ENCODE results near the gene DGKZ.

DGKZ gene

GRCh38 chr11:46364056-46364455, 16.8 kb downstream of the DGKZ start:
- Histone ChIP-seq H3K27me3 (replicated peaks in 2 of 5; ENCODE audit: control insufficient read depth in 4 of 5, insufficient read depth in 5 of 5, low read length in 4 of 5) (no peaks in the 10 kb centered on the region), H3K27ac (ENCODE audit: insufficient read depth in 1 of 2, low read depth in 1 of 2, low read length in 2 of 2, poor library complexity in 1 of 2, severe bottlenecking in 2 of 2) (peak overlapping the region in 1 of 2 experiments; percentile 94), H3K36me3 (ENCODE audit: control insufficient read depth in 4 of 4, insufficient read depth in 4 of 4, low read length in 3 of 4) (peaks cover 3 to 57% (median 31%) of the 10 kb centered on the region in 4 experiments), H3K4me3 (ENCODE audit: control insufficient read depth in 1 of 7, extremely low read depth in 1 of 7, insufficient read depth in 4 of 7, low read depth in 2 of 7, low read length in 6 of 7) (no peak overlapping the region), H3K4me1 (ENCODE audit: control extremely low read depth in 1 of 4, control insufficient read depth in 4 of 4, insufficient read depth in 4 of 4, low read length in 3 of 4) (peaks cover 2 to 61% (median 53%) of the 10 kb centered on the region in 4 experiments), H3K9me3 (ENCODE audit: control extremely low read depth in 1 of 5, control insufficient read depth in 4 of 5, insufficient read depth in 2 of 5, low read depth in 1 of 5, low read length in 4 of 5) (no peaks in the 10 kb centered on the region)
- WGBS (ENCODE audit: insufficient coverage): 86% methylated on average over 7 of the region's 9 CpGs
- ChIA-PET POLR2A (interaction anchor here (1.1 kb wide), 1 partner anchor 10 kb away, joined by 4 read pairs; no protein-coding TSS in a partner anchor), CTCF (interaction anchor here (1.7 to 42.2 kb wide), 4 partner anchors 2 to 124 kb away, joined by 3 to 1037 read pairs (median 522); partner anchors contain the start of genes DGKZ and MDK)
- no peak for DNase-seq

GRCh38 chr11:46364791-46365190, 17.5 kb downstream of the DGKZ start:
- Histone ChIP-seq H3K4me1 (ENCODE audit: control extremely low read depth in 1 of 4, control insufficient read depth in 4 of 4, insufficient read depth in 4 of 4, low read length in 3 of 4) (peaks cover 2 to 61% (median 53%) of the 10 kb centered on the region in 4 experiments), H3K36me3 (ENCODE audit: control insufficient read depth in 4 of 4, insufficient read depth in 4 of 4, low read length in 3 of 4) (peaks cover 3 to 65% (median 38%) of the 10 kb centered on the region in 4 experiments), H3K9me3 (ENCODE audit: control extremely low read depth in 1 of 5, control insufficient read depth in 4 of 5, insufficient read depth in 2 of 5, low read depth in 1 of 5, low read length in 4 of 5) (no peaks in the 10 kb centered on the region), H3K27ac (ENCODE audit: insufficient read depth in 1 of 2, low read depth in 1 of 2, low read length in 2 of 2, poor library complexity in 1 of 2, severe bottlenecking in 2 of 2) (peak overlapping the region in 1 of 2 experiments; percentile 29), H3K27me3 (replicated peaks in 2 of 5; ENCODE audit: control insufficient read depth in 4 of 5, insufficient read depth in 5 of 5, low read length in 4 of 5) (no peaks in the 10 kb centered on the region), H3K4me3 (ENCODE audit: control insufficient read depth in 1 of 7, extremely low read depth in 1 of 7, insufficient read depth in 4 of 7, low read depth in 2 of 7, low read length in 6 of 7) (no peak overlapping the region)
- 100% methylated on average over 1 of the region's 3 CpGs for WGBS (ENCODE audit: insufficient coverage)
- ChIA-PET POLR2A (interaction anchor here (1.1 kb wide), 1 partner anchor 11 kb away, joined by 4 read pairs; no protein-coding TSS in a partner anchor), CTCF (interaction anchor here (1.0 to 42.2 kb wide), 9 partner anchors 3 to 126 kb away, joined by 3 to 1037 read pairs (median 6); partner anchors contain the start of genes DGKZ and MDK)
- DNase-seq: no peak

- no peak for DNase-seq
- Histone ChIP-seq H3K27me3 (replicated peaks in 2 of 5; ENCODE audit: control insufficient read depth in 4 of 5, insufficient read depth in 5 of 5, low read length in 4 of 5) (no peaks in the 10 kb centered on the region), H3K9me3 (ENCODE audit: control extremely low read depth in 1 of 5, control insufficient read depth in 4 of 5, insufficient read depth in 2 of 5, low read depth in 1 of 5, low read length in 4 of 5) (no peaks in the 10 kb centered on the region), H3K4me3 (ENCODE audit: control insufficient read depth in 1 of 7, extremely low read depth in 1 of 7, insufficient read depth in 4 of 7, low read depth in 2 of 7, low read length in 6 of 7) (no peak overlapping the region), H3K36me3 (ENCODE audit: control insufficient read depth in 4 of 4, insufficient read depth in 4 of 4, low read length in 3 of 4) (peaks cover 5 to 78% (median 44%) of the 10 kb centered on the region in 4 experiments), H3K27ac (ENCODE audit: insufficient read depth in 1 of 2, low read depth in 1 of 2, low read length in 2 of 2, poor library complexity in 1 of 2, severe bottlenecking in 2 of 2) (no peak overlapping the region), H3K4me1 (ENCODE audit: control extremely low read depth in 1 of 4, control insufficient read depth in 4 of 4, insufficient read depth in 4 of 4, low read length in 3 of 4) (peaks cover 0 to 52% (median 43%) of the 10 kb centered on the region in 4 experiments)
- 96% methylated on average over 12 of the region's 22 CpGs for WGBS (ENCODE audit: insufficient coverage)
- ChIA-PET POLR2A (interaction anchor here (0.9 kb wide), 1 partner anchor 19 kb away, joined by 3 read pairs; the partner anchor contains the start of gene DGKZ), CTCF (interaction anchor here (1.4 to 42.2 kb wide), 5 partner anchors 4 to 127 kb away, joined by 4 to 1037 read pairs (median 9); partner anchors contain the start of genes DGKZ and MDK)
Measured at GRCh38 chr11:46366260-46366659, 19.0 kb downstream of the DGKZ start.

- DNase-seq: peak in 1 of 3 donors; percentile 39
- H3K9me3 ChIP-seq (ENCODE audit: control extremely low read depth in 1 of 5, control insufficient read depth in 4 of 5, insufficient read depth in 2 of 5, low read depth in 1 of 5, low read length in 4 of 5): no peaks in the 10 kb centered on the region
- peaks cover 9 to 82% (median 47%) of the 10 kb centered on the region in 4 experiments for H3K36me3 ChIP-seq (ENCODE audit: control insufficient read depth in 4 of 4, insufficient read depth in 4 of 4, low read length in 3 of 4)
- POLR2A ChIA-PET: interaction anchor here (1.5 kb wide), 1 partner anchor 10 kb away, joined by 3 read pairs; no protein-coding TSS in a partner anchor
- CTCF ChIA-PET: interaction anchor here (0.7 to 42.2 kb wide), 6 partner anchors 5 to 128 kb away, joined by 3 to 1037 read pairs (median 10); partner anchors contain the start of genes DGKZ and MDK
- WGBS (ENCODE audit: insufficient coverage): 98% methylated on average over 28 of the region's 31 CpGs
- H3K4me1 ChIP-seq (ENCODE audit: control extremely low read depth in 1 of 4, control insufficient read depth in 4 of 4, insufficient read depth in 4 of 4, low read length in 3 of 4): peaks cover 0 to 48% (median 39%) of the 10 kb centered on the region in 4 experiments
- no peak overlapping the region for H3K4me3 ChIP-seq (ENCODE audit: control insufficient read depth in 1 of 7, extremely low read depth in 1 of 7, insufficient read depth in 4 of 7, low read depth in 2 of 7, low read length in 6 of 7)
- no peaks in the 10 kb centered on the region for H3K27me3 ChIP-seq (replicated peaks in 2 of 5; ENCODE audit: control insufficient read depth in 4 of 5, insufficient read depth in 5 of 5, low read length in 4 of 5)
- H3K27ac ChIP-seq (ENCODE audit: insufficient read depth in 1 of 2, low read depth in 1 of 2, low read length in 2 of 2, poor library complexity in 1 of 2, severe bottlenecking in 2 of 2): no peak overlapping the region
Measured at GRCh38 chr11:46366661-46367161, 19.4 kb downstream of the DGKZ start.

- 26% methylated on average over 23 of the region's 32 CpGs for WGBS (ENCODE audit: insufficient coverage)
- H3K4me1 ChIP-seq (ENCODE audit: control extremely low read depth in 1 of 4, control insufficient read depth in 4 of 4, insufficient read depth in 4 of 4, low read length in 3 of 4): peaks cover 0 to 41% (median 32%) of the 10 kb centered on the region in 4 experiments
- peaks cover 14 to 87% (median 52%) of the 10 kb centered on the region in 4 experiments for H3K36me3 ChIP-seq (ENCODE audit: control insufficient read depth in 4 of 4, insufficient read depth in 4 of 4, low read length in 3 of 4)
- no peaks in the 10 kb centered on the region for H3K9me3 ChIP-seq (ENCODE audit: control extremely low read depth in 1 of 5, control insufficient read depth in 4 of 5, insufficient read depth in 2 of 5, low read depth in 1 of 5, low read length in 4 of 5)
- no peaks in the 10 kb centered on the region for H3K27me3 ChIP-seq (replicated peaks in 2 of 5; ENCODE audit: control insufficient read depth in 4 of 5, insufficient read depth in 5 of 5, low read length in 4 of 5)
- no peak overlapping the region for H3K27ac ChIP-seq (ENCODE audit: insufficient read depth in 1 of 2, low read depth in 1 of 2, low read length in 2 of 2, poor library complexity in 1 of 2, severe bottlenecking in 2 of 2)
- ChIA-PET CTCF (interaction anchor here (0.7 to 42.2 kb wide), 8 partner anchors 6 to 164 kb away, joined by 3 to 1037 read pairs (median 3); partner anchors contain the start of genes DGKZ and MDK), POLR2A (interaction anchor here (1.5 kb wide), 1 partner anchor 11 kb away, joined by 3 read pairs; no protein-coding TSS in a partner anchor)
- no peak overlapping the region for H3K4me3 ChIP-seq (ENCODE audit: control insufficient read depth in 1 of 7, extremely low read depth in 1 of 7, insufficient read depth in 4 of 7, low read depth in 2 of 7, low read length in 6 of 7)
- peak; percentile 60 to 77 (median 75) for DNase-seq
Measured at GRCh38 chr11:46367244-46367915, 20.1 kb downstream of the DGKZ start.

- ChIA-PET CTCF (interaction anchor here (0.8 to 42.2 kb wide), 6 partner anchors 6 to 164 kb away, joined by 3 to 1037 read pairs (median 8); partner anchors contain the start of genes DGKZ and MDK), POLR2A (interaction anchor here (1.3 to 1.5 kb wide), 2 partner anchors 9 to 11 kb away, joined by 3 to 4 read pairs; no protein-coding TSS in a partner anchor)
- 83% methylated on average over 11 of the region's 12 CpGs for WGBS (ENCODE audit: insufficient coverage)
- H3K27me3 ChIP-seq (replicated peaks in 2 of 5; ENCODE audit: control insufficient read depth in 4 of 5, insufficient read depth in 5 of 5, low read length in 4 of 5): no peaks in the 10 kb centered on the region
- H3K36me3 ChIP-seq (ENCODE audit: control insufficient read depth in 4 of 4, insufficient read depth in 4 of 4, low read length in 3 of 4): peaks cover 15 to 87% (median 56%) of the 10 kb centered on the region in 4 experiments
- H3K4me3 ChIP-seq (ENCODE audit: control insufficient read depth in 1 of 7, extremely low read depth in 1 of 7, insufficient read depth in 4 of 7, low read depth in 2 of 7, low read length in 6 of 7): no peak overlapping the region
- H3K27ac ChIP-seq (ENCODE audit: insufficient read depth in 1 of 2, low read depth in 1 of 2, low read length in 2 of 2, poor library complexity in 1 of 2, severe bottlenecking in 2 of 2): no peak overlapping the region
- H3K4me1 ChIP-seq (ENCODE audit: control extremely low read depth in 1 of 4, control insufficient read depth in 4 of 4, insufficient read depth in 4 of 4, low read length in 3 of 4): peaks cover 0 to 36% (median 27%) of the 10 kb centered on the region in 4 experiments
- no peak for DNase-seq
- no peaks in the 10 kb centered on the region for H3K9me3 ChIP-seq (ENCODE audit: control extremely low read depth in 1 of 5, control insufficient read depth in 4 of 5, insufficient read depth in 2 of 5, low read depth in 1 of 5, low read length in 4 of 5)
Measured at GRCh38 chr11:46367916-46368267, 20.6 kb downstream of the DGKZ start.
